GM23338 (cell line): ENCODE data around the gene MYO3B. TPM values are rescaled to one million over a fixed set of nuclear protein-coding genes. Genes with fewer than 3 reads are reported as not detected.

ENCODE experiments used
- ATAC-seq: fragments of 200-7000 bp; cut with Tn5 transposase; 3 replicates; pipeline ENCODE4 v1.9.1; 2020
- DNase-seq: peaks from one replicate; pipeline ENCODE4 v3.0.0-alpha.2; 2015; ENCODE audit warnings: low spot score
- H2AFZ ChIP-seq: fragments of 200-600 bp; sonication (generic); 2 replicates; pipeline ENCODE4 v1.8.0; 2016; ENCODE audit warnings: antibody characterized with exemption, mild to moderate bottlenecking, moderate library complexity
- H3F3A ChIP-seq: fragments of 200-600 bp; sonication (generic); replicated peaks from 2 replicates; pipeline ENCODE4 v1.8.0; 2017; ENCODE audit warnings: antibody characterized with exemption, mixed run types, low read depth
- H3K27ac ChIP-seq: fragments of 200-600 bp; sonication (generic); 2 replicates; pipeline ENCODE4 v1.6.1; 2016; ENCODE audit warnings: low read depth
- H3K27me3 ChIP-seq: fragments of 200-600 bp; sonication (generic); 2 replicates; pipeline ENCODE4 v1.8.0; 2016; ENCODE audit warnings: mild to moderate bottlenecking, mixed run types, moderate library complexity; ENCODE audit not compliant: insufficient read depth
- H3K36me3 ChIP-seq: fragments of 200-600 bp; sonication (generic); 2 replicates; pipeline ENCODE4 v1.8.0; 2016; ENCODE audit warnings: mild to moderate bottlenecking; ENCODE audit not compliant: insufficient read depth
- H3K4me1 ChIP-seq: fragments of 200-600 bp; sonication (generic); 2 replicates; pipeline ENCODE4 v1.8.0; 2016; ENCODE audit warnings: mild to moderate bottlenecking, moderate library complexity; ENCODE audit not compliant: insufficient read depth
- H3K4me2 ChIP-seq: fragments of 200-600 bp; sonication (generic); 2 replicates; pipeline ENCODE4 v1.7.1; 2017; ENCODE audit warnings: mixed run types
- H3K4me3 ChIP-seq: fragments of 200-600 bp; sonication (generic); 2 replicates; pipeline ENCODE4 v1.6.1; 2016; ENCODE audit warnings: mixed run types
- H3K79me2 ChIP-seq: fragments of 200-600 bp; sonication (generic); replicated peaks from 2 replicates; pipeline ENCODE4 v1.8.0; 2017; ENCODE audit warnings: mild to moderate bottlenecking; ENCODE audit not compliant: insufficient read depth
- H3K9me2 ChIP-seq: fragments of 200-600 bp; sonication (generic); 2 replicates; pipeline ENCODE4 v1.8.0; 2017; ENCODE audit not compliant: insufficient read depth
- H4K20me1 ChIP-seq: fragments of 200-600 bp; sonication (generic); replicated peaks from 2 replicates; pipeline ENCODE4 v1.8.0; 2017; ENCODE audit warnings: mild to moderate bottlenecking; ENCODE audit not compliant: insufficient read depth
- H3K27ac Mint-ChIP-seq: 2 replicates; pipeline ENCODE4 v1.8.0; 2020; ENCODE audit warnings: inconsistent platforms, mild to moderate bottlenecking, moderate library complexity, mixed read lengths
- H3K27me3 Mint-ChIP-seq: 3 replicates; pipeline ENCODE4 v1.8.0; 2022; ENCODE audit warnings: low read depth, mild to moderate bottlenecking, moderate library complexity, mixed read lengths, inconsistent platforms; ENCODE audit not compliant: insufficient read depth, poor library complexity
- H3K36me3 Mint-ChIP-seq: 3 replicates; pipeline ENCODE4 v1.8.0; 2021; ENCODE audit warnings: low read depth, mild to moderate bottlenecking, inconsistent platforms, moderate library complexity, mixed read lengths
- H3K4me1 Mint-ChIP-seq: 3 replicates; pipeline ENCODE4 v1.8.0; 2020; ENCODE audit warnings: mild to moderate bottlenecking, inconsistent platforms, mixed read lengths
- H3K4me3 Mint-ChIP-seq: 3 replicates; pipeline ENCODE4 v1.8.0; 2021; ENCODE audit warnings: moderate library complexity, mild to moderate bottlenecking, inconsistent platforms, mixed read lengths
- H3K9me3 Mint-ChIP-seq: 3 replicates; pipeline ENCODE4 v1.8.0; 2020; ENCODE audit warnings: moderate library complexity, mild to moderate bottlenecking, inconsistent platforms, mixed read lengths
- CREB1 ChIP-seq: fragments of 250-450 bp; sonication (Bioruptor Pico); IDR thresholded peaks from 2 replicates; pipeline ENCODE4 v1.5.0; 2020; ENCODE audit warnings: low read depth, mild to moderate bottlenecking, moderate library complexity
- CTCF ChIP-seq, 2 experiments: fragments of 200-600 bp in 1 of 2; sonication (generic) in 1 of 2; conservative IDR thresholded peaks; 2 replicates each; pipeline versions ENCODE4 v1.5.1 to v1.6.1; 2016 to 2017; ENCODE audit warnings: antibody characterized with exemption in 2 of 2, low read depth in 2 of 2, mild to moderate bottlenecking in 2 of 2, moderate library complexity in 1 of 2
- EZH2 ChIP-seq: fragments of 200-600 bp; sonication (generic); IDR thresholded peaks from one replicate; pipeline ENCODE4 v1.8.0; 2017; ENCODE audit warnings: antibody characterized with exemption, mild to moderate bottlenecking, low read depth; ENCODE audit not compliant: unreplicated experiment
- EZH2phosphoT487 ChIP-seq: fragments of 200-600 bp; sonication (generic); IDR thresholded peaks from one replicate; pipeline ENCODE4 v1.8.1; 2018; ENCODE audit warnings: antibody characterized with exemption; ENCODE audit not compliant: unreplicated experiment
- JUNB ChIP-seq: IDR thresholded peaks from one replicate; pipeline ENCODE4 v1.6.1; 2016; ENCODE audit warnings: antibody characterized with exemption; ENCODE audit not compliant: unreplicated experiment
- NANOG ChIP-seq: IDR thresholded peaks from 2 replicates; pipeline ENCODE4 v1.6.1; 2016; ENCODE audit warnings: antibody characterized with exemption, borderline replicate concordance
- POLR2AphosphoS5 ChIP-seq: IDR thresholded peaks from 2 replicates; pipeline ENCODE4 v1.6.1; 2016; ENCODE audit warnings: antibody characterized with exemption, low read depth
- REST ChIP-seq: IDR thresholded peaks from one replicate; pipeline ENCODE4 v1.6.1; 2018; ENCODE audit warnings: antibody characterized with exemption; ENCODE audit not compliant: unreplicated experiment
- STAT1 ChIP-seq: IDR thresholded peaks from one replicate; pipeline ENCODE4 v1.6.1; 2016; ENCODE audit warnings: antibody characterized with exemption; ENCODE audit not compliant: unreplicated experiment
- ZNF114 ChIP-seq: fragments of 250-450 bp; sonication (Bioruptor Pico); IDR thresholded peaks from 2 replicates; pipeline ENCODE4 v1.5.0; 2020; ENCODE audit warnings: mild to moderate bottlenecking, moderate library complexity
- ZNF331 ChIP-seq: fragments of 250-450 bp; sonication (Bioruptor Pico); IDR thresholded peaks from 2 replicates; pipeline ENCODE4 v1.5.0; 2020; ENCODE audit warnings: low read depth, mild to moderate bottlenecking, moderate library complexity
- ZNF462 ChIP-seq: fragments of 250-450 bp; sonication (Bioruptor Pico); IDR thresholded peaks from 2 replicates; pipeline ENCODE4 v1.5.0; 2020; ENCODE audit warnings: mild to moderate bottlenecking, moderate library complexity
- polyA plus RNA-seq: library from polyadenylated mRNA; unstranded; fragments of >200 nt; fragmentation: Nextera tagmentation; extraction: Ambion mirVana; gene quantifications from 2 replicates; pipeline ENCODE4 v1.2.1, GENCODE V29; 2016
- total RNA-seq: library from RNA; depleted of rRNA; stranded (reverse); fragments of >200 nt; shearing (Covaris generic); gene quantifications from 2 replicates; pipeline ENCODE4 v1.2.3, GENCODE V29; 2014

Gene MYO3B
- total and polyA plus RNA-seq, 2 experiments from 2014 or later: 0.42 TPM; not detected in 1

- no peak for TF ChIP-seq CREB1 (CRISPR knock-in tag)
- no peak for TF ChIP-seq EZH2phosphoT487
- no peak for TF ChIP-seq ZNF331 (CRISPR knock-in tag)
- no peak for TF ChIP-seq JUNB
- TF ChIP-seq ZNF114 (CRISPR knock-in tag): no peak
- TF ChIP-seq STAT1: no peak
- TF ChIP-seq POLR2AphosphoS5: no peak
- TF ChIP-seq REST: no peak
These were observed 158.5 kb downstream of the MYO3B start (continued) for GRCh38 chr2:170336408-170336807.

GRCh38 chr2:170336916-170337315 is 159.0 kb downstream of the MYO3B start:
- Histone ChIP-seq H3K27me3 (no peaks in the 10 kb centered on the region), H3F3A (no peaks in the 10 kb centered on the region), H3K4me1 (peaks cover 35% of the 10 kb centered on the region), H3K4me2 (no peak overlapping the region), H3K9me2 (peaks cover 5% of the 10 kb centered on the region; the same call in 1 of the 2 replicates), H3K4me3 (no peak overlapping the region), H3K79me2 (no peaks in the 10 kb centered on the region), H3K27ac (no peak overlapping the region), H4K20me1 (no peaks in the 10 kb centered on the region), H2AFZ (no peak overlapping the region), H3K36me3 (no peaks in the 10 kb centered on the region)
- H3K9me3 Mint-ChIP-seq: peaks cover 2% of the 10 kb centered on the region; the same call in 2 of the 3 replicates
- ATAC-seq: no peak
- H3K27me3 Mint-ChIP-seq: peaks cover 3% of the 10 kb centered on the region
- peaks cover 36% of the 10 kb centered on the region for H3K4me1 Mint-ChIP-seq
- no peaks in the 10 kb centered on the region for H3K36me3 Mint-ChIP-seq
- no peak overlapping the region for H3K27ac Mint-ChIP-seq
- H3K4me3 Mint-ChIP-seq: no peak overlapping the region
- DNase-seq: no peak
- TF ChIP-seq EZH2: no peak
- no peak for TF ChIP-seq ZNF462 (CRISPR knock-in tag)
- no peak for TF ChIP-seq EZH2phosphoT487
- no peak for TF ChIP-seq CTCF (conservative IDR thresholded peaks at IDR 0.05; ENCODE audit: low read depth in 2 of 2)
- no peak for TF ChIP-seq ZNF114 (CRISPR knock-in tag)
- TF ChIP-seq JUNB: no peak
- TF ChIP-seq CREB1 (CRISPR knock-in tag): no peak
- TF ChIP-seq ZNF331 (CRISPR knock-in tag): no peak
- TF ChIP-seq NANOG: no peak
